HG02642 (cell line): ENCODE data around the gene GSE1.

Source experiments
- ATAC-seq: cut with Tn5 transposase; IDR thresholded peaks from one replicate; pipeline ENCODE4 v1.9.1; 2021; ENCODE audit warnings: mild to moderate bottlenecking; ENCODE audit not compliant: unreplicated experiment, poor library complexity

The GSE1 gene

DNA sequence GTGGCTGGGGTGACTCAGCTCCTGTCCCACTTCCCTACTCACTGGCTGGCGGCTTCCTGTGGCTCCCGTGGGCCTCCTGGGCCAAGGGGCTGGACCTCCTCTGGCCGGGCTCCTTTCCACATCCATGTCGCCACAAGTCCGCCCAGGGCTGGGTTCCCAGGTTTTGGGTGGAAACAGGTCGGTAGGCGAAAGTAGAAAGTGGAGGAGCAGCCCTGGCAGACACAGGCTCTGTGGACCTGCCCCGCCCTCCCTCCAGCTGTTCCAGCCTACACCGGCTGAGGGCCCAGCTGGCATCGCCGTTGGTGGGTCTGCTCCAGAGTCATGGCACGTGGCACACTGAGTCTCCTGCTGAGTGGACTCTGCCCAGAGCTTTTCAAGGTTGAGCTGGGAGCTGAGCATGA lies 28.7 kb downstream of the GSE1 start:
- ATAC-seq: no peak

DNA sequence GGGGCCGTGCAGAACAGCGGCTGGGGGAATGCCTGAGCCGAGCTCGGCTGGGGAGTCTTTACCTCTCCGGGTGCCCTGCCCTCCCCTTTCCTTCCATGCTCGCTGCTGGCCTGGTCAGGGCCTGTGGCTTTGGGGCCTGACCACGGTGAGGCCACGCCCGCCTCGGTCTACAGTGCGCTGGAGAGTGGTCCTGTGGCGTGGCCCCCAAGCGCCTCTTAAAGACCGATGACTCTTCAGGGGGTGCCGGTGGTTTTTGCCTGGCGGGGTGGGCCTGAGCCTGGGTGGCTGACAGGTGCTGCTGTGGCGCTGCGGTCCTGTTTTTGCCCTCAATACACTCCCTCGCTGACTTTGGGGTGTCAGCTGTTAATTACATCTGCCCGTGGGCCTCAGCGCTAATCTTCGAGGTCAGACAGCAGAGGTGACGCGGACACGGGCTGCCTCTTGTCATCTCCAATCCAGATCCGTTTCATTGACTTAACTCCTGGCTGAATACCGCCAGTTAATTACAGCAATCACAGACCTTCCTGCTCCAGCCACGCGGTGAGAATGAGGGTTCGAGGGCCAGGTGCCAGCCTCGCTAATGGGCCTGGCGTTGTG lies 29.7 kb downstream of the GSE1 start:
- no peak for ATAC-seq

DNA sequence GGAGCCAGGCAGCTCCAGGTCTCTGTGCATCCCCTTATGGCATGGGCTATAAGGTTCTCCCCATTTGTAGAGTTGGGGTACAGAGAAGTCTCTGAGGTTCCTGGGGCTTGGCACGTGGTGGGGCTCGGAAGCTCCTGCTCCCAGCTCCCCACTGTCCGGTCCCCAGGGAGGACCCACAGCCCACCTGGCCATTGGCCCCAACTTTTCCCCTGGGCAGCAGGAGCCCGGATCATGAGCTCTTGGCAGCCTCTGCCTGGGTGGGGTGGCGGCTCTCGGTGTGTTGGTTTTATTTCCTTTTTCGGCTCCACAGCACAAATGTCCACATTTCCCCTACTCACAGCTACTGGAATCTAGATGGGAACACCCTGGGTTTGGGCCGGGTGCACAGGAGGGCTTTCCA lies 30.5 kb downstream of the GSE1 start:
- ATAC-seq: no peak

DNA sequence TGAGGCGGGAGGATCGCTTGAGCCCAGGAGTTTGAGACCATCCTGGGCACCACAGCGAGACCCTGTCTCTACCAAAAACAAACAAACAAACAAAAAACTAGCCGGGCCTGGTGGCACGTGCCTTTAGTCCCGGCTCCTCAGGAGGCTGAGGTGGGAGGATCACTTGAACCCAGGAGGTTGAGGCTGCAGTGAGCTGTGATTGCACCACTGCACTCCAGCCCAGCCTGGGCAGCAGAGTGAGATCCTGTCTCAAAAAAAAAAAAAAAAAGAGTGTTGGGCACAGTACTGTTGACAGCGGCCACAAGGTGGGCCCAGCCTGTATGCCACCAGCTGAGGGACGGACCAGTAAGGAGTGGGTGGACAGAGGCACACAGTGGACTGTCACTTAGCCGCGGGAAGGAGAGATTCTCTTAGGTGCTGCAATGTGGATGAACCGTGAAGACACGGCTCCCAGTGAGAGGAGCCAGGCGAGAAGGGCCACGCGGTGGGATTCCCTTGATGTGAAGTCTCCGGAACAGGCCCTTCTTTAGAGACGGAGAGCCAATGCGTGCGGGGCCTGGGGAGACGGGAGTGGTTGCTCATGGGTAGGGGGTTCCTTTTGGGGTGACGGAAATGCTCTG lies 31.1 kb downstream of the GSE1 start:
- no peak for ATAC-seq

DNA sequence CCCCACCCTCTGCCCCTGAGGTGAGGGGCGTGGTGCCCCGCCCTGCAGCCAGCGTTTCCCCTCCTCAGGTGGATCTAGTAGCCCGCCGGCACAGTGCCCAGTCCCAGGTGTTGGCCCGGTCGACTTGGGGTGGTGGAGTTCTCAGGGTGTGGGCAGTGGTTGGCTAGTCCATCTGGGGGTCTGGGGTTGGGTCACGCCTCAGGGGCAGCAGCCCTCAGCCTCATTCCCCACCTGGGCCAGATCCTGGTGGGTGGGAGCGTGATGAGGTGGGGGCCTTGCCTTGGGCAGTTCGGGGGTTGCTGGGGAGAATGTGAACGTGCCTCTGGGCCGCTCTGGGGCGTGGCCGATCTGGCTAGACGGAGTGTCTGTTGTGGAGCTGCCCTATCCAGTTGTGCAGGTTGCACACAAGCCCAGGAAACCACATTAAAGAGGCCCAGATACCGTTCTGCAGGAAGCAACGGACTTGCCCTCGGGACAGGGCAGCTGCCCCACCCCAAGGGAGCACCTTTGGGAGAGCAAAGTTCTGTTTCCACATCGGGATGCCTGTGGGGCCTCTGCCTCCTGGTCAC lies 32.0 kb downstream of the GSE1 start:
- ATAC-seq: no peak

DNA sequence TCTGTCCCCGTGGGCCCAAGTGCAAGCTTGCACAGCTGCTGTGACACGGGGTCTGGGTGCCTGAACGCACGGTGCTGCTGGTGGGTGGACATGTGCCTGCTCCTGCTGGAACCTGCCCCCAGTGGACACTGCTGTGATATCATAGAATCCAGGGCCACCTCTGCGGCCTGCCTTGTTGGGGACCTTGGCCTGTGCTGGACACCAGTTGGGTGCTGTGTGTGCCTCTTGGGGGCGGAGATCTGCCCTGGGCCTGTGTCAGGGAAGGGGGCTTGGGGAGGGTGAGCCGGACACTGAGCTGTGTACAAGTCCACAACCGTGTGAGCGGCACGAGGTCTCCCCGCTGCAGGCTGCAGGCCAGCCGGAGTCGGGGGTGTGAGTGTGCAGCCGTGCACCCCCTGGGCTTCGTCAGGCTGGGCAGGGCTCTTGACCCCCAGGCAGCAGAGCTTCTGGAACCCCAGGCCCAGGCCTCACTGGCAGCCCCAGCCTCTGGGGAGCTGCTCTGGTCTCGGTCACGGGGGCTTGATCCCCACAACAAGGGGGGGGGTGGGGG lies 33.3 kb downstream of the GSE1 start:
- ATAC-seq: no peak

DNA sequence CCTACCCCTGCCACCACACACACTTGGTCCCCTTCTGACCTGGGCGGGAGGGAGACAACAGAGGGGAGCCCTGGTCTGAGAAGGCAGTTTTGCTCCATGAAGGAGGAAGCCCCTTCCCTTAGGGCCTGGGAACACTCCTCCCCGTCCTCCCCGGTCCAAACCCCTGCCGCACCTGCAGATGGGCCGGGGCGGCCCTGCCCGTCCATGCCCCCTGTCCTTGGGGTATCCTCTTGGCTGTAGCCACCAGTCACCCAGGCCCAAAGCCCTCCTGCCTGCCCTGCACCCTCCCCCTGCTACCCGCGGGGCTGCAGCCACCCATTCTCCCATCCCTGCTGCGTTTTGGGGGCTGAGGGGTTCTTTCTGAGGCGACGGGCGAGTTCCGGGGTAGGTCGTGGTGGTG lies 33.9 kb downstream of the GSE1 start:
- ATAC-seq: no peak

DNA sequence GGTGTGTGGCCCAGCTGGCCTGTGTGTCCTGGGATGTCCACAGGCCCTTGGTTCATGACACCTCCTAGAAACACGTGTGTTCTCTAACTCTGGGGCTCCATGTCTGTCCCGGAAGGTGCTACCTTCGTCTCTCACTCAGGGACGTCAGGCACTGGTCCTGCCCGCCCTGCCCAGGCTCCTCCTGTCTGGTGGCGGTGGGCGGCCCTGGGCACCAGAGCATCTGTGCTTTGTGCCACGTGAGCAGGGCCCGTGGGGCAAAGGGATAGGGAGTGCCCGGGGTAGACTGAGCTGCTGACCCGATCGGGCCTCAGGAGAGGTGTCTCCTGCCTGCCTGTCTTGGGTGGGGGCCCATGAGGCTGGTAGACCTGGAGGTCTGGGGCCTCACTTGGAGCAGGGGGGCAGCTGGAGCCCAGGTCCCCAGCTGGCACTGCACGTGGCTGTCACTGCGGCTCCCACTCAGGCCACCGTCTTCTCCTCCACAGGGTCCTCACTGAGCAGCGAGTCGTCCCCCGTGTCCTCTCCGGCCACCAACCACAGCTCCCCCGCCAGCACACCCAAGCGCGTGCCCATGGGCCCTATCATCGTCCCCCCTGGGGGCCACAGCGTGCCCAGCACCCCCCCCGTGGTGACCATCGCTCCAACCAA lies 35.1 kb downstream of the GSE1 start:
- ATAC-seq: no peak

DNA sequence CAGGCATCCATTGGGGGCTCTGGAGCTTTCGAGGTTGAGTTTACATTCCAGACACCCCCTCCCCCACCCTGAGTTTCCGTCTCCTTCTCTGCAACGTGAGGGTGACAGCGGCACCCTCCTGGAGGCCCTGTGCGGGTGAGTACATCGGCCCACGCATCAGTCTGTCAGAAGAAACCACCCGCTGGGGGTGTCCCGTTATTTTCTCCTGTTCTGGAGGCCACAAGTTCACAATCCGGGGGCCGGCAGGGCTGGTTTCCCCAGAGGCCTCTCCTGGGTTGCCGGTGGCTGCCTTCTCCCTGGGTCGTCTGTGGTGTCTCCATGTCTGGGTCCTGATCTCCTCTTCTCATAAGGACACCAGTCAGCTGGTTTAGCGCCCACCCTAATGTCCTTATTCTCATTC lies 35.7 kb downstream of the GSE1 start:
- ATAC-seq: no peak

DNA sequence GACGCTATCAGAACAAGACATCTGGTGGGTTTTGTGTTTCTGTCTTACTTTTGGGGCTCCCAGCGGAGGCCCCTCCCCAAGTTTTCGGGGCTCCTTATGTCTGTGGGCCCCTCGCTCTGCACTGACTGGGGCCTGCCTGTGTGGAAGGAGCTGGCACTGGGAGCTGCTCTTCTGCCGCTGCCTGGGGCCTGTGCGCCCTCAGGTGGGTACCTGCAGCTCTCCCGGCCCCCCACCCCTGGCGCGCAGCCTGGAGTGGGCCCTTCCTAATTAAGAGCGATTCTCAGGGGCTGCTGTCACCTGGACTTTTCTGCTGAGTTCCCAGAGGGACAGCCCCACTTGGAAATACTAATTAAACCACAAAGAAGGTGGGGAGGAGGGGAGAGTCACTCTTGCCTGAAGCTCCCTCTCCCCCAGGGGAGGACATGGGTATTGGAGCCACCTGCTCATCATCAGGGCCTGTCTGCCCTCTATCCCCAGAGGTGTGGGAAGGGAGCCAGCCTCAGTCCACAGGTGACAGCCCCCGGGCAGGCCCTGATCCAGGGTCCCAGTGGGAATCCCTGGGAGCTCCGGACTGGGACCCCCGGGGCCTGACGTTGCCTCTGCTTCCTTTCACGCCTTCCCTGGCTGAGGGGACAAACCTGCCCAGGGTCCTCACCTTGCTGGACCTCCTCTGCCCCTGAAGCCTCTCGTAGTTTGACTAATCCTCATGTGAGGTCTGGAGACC lies 36.5 kb downstream of the GSE1 start:
- ATAC-seq: no peak

DNA sequence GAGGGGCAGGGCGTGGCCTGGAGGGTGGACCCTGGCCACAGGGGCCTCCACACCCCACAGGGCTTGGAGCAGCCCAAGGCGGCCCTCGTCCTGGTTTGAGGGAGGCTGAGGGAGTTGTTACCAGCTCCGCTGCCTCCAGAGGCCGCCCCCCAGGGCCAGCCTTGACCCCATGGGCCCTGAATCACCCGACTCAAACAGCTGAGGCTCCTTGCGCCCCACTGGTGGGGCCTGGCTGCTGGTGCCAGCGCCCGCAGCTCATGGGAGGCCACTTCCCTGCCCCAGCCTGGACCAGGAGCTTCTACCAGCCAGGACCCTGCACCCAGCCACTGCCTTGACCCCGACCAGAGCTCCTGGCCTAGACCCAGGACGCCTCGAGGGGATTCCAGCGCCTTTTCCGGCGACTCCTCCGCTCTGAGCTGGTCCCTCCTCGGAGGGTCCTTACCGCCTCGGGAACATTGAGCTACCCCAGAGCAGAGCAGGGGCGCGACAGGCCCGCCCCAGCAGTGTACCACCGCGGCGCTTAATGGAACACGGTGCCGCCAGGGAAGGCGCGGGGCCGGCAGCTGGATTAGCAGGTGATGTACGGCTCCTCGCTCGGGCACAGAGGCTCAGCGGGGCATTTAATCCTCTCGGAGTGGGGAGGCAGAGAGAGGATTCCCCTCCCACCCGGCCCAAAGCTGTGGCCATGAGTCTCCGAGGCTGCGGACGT lies 37.2 kb downstream of the GSE1 start:
- no peak for ATAC-seq

DNA sequence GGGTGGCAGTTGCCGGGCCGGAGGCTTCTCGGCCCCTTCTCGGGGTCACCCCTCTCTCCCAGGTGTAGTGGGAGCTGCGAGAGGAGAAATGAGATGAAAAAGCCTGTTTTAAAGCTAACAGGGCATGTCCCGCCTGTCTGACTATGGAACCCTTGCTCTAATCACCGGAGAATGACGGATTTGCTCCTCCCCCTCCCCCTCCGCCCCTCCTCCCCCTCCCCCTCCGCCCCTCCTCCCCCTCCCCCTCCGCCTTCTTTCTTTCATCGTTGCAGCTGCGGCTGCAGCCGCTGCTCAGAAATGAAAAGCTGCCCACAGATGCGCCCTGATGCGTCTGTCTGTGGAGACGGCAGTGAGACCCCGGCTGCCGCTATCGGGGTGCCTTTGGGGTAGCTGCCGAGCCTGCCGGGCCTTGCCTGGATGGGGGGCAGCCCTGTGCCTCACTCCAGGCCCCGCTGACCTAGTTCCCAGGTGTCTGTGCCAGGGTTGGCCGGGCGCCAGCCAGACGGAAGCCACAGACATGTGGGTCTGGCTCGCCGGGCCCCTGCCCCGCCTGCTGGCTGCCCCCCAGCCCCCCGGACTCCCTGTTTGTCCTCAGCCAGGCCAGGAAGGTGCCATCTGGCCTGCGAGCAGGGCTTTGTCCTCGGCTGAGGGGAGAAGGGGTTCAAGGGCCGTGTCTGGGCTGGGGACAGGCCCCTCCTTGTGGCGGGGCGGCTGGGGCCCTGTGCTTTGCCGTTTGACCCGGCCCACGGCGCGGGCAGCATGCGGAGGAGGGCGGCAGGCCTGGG lies 37.9 kb downstream of the GSE1 start:
- no peak for ATAC-seq

DNA sequence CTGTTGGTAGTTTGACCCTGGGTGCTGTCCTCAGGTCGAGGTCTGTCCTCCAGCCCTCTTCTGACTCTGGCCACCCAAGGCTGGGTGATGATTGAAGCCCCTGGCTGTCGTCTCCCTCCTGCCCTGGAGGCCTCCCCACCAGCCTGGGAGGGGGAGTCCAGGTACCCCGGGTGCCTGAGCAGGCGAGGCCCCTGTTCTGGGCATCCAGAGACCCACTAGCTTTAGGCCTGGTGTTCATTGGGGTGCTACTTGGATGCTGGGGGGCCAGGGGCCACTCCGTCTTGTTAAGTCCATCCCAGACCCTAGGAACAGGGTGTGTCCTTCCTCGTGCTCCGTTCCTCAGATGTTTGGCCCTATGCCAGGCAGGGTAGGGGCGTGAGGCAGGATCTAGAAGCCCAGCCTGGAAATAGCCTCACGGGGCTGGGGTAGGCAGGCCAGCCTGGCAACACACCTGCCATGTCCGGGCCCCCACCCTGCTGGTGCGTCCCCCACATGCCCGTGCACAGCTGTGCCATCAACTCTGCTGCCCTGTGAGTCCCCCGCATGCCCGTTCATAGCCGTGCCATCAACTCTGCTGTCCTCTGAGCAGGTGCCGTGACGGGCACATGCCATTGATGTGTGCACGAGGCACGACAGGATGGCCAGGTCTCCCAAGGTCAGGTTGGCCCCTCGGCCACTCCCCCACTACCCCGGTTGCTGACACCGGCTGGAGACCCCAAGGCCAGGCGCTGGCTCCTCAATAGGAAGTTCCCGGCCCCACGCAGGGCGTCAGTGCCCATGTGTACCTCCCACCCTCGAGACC lies 38.7 kb downstream of the GSE1 start:
- no peak for ATAC-seq

DNA sequence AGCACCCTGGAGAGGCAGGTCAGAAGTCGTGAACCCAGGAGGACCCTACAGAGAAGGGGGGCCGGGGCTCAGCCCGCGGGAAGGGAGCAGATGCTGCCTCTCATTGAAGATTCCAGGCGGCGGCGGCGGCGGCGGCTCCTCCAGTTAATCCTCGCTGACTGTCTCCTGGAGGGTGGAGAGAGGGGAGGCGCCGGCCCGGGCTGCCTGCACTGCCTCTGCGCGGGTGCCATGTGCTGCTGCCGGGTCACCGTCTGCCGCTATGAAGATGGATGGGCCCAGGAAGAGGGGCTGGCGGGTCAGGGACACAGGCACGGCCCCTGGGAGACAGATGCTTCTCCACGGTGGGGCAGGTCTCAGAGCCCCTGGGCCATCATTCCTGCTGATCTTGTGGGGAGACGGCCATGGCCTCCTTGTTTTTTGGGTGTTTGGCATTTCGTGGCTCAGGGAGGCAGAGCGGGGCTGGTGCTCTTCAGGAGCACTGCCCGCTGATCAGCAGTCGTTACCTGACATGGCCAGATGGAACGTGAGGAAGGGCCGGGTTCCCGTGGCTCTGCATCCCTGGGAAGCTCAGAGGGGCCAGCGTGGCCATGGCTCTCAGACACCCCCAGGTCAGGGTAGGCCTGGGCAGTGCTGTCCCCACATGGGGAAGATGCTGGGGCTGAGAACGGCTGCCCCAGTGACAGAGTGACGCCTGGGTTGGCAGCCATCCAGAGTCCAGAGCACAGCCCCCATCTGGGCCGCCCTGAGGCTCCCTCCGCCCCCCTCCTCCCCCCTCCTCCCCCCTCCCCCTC lies 39.5 kb downstream of the GSE1 start:
- no peak for ATAC-seq

DNA sequence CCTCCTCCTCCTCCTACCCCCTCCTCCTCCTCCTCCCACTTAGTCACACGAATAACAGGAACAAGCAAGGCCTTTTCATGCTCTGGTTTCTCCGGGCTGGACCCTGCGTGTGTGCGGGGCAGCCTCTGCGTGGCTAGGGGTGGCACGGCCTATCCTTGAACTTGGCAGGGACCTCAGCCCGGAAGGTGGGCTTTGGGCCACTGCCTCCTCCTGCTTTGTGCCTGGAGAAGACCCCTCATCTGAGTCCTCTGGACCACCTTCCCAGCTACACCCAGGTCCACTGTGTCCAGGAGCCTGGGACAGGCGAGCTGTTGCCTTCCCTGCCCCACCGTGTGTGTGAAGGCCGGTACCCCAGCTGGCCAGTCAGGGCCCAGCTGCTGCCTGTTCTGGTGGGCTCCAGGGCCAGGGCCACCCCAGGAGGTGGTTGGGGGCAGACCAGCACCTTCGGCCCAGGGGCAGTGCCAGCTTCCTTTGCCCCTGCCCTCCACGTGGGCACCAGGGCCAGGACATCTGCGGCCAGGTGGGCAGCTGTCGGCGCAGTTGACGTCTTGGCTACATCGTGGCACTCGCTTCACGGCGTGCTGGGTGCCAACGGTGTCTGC lies 40.3 kb downstream of the GSE1 start:
- ATAC-seq: no peak

DNA sequence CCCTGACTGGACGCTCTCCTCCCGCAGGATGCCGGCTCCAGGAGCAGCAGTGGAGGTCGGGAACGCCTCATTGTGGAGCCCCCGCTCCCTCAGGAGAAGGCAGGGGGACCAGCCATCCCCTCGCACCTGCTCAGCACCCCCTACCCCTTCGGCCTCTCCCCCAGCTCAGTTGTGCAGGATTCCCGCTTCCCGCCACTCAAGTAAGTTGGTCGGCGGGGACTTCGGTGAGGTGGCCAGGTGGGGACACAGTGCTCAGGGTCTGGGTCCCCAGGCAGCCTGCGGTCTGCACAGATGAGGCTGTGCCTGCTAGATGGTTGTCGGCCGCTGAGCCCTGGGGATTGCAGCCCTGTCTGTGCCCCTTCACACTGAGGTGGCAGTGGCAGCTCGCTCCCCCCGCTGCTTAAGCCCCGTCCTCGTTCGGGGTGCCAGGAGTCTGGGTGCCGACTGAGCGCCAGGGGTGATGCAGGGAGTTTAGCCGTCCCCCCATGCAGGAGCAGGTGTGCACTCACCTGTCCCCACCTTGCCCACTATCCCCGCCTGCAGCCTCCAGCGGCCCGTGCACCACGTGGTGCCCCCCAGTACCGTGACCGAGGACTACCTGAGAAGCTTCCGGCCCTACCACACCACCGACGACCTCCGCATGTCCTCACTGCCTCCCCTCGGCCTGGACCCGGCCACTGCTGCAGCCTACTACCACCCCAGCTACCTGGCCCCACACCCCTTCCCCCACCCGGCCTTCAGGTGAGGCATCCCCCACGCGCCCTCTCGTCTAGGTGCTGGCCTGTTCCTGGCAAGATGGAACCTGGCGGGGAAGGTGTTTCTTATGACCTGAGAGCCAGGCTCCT lies 41.4 kb downstream of the GSE1 start:
- ATAC-seq: no peak
